ENCODE data around the gene AKT1S1. TPM values are rescaled to one million over a fixed set of nuclear protein-coding genes. Genes with fewer than 3 reads are reported as not detected.
A peak's percentile ranks its signal among the peaks of the same experiment; 100 is the strongest.
"Not testable (repeated sequence)": the region's sequence is repeated elsewhere in the genome, so short reads cannot be mapped to it uniquely, and the experiment has no call there.

AKT1S1 gene
- total RNA-seq = 10 to 100 TPM; 17.5 to 19.5 TPM

DNA sequence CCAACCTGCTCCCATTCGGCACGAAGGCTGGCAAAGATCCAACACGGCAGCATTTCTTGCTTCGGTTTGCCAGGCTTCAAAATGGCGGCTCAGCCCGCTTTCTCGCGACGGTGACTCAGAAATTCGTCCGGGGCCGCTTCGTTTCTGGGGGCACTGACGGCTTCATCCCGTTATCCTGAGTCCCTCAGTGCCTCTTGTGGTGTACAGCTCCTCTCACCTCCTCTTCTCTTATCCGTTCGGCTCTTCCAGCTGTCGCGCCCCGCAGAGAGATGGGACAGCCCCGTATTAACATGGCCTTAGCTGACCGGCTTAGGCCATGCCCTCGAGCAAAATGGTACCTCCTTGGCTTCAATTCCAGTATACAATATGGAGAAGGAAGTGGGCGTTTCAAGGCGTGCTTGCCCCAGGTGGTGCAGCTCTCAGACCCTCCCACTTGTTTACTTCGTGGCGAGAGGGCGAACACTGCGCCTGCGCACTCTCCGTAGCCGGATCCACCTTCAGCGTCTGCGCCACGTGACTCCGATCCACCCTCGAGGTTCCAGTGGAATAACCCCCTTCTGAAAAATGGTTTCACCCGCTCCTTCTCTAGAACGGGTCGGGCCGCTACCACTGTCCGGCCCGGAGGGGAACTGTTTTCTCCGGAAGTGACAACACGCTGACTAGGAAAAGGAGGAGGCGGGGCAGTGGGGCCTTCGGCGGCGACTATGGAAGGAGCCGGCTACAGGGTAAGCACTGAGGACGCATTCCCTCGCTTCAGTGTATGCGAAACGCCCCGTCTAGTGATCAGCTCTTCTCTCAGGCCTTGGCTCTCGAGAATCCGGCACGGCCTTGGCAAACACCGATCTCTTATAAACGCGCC lies at the start of gene AKT1S1, which contains the start of gene TBC1D17:
Gene AKT1S1, minus strand, starts transcription at position 336 of the 859 bp plus-strand sequence. CDS start 4,060 bp downstream, outside the sequence.
Gene TBC1D17, plus strand, starts transcription at position 683 of the 859 bp plus-strand sequence. Its CDS starts 22 bp downstream, at position 705.
- intact Hi-C loops (cut with micrococcal nuclease) = loop anchor here (10.0 kb wide), 1 partner anchor 48 kb away; the partner anchor contains the start of genes ATF5 and NUP62
- H3K27ac Mint-ChIP-seq = no peak within 1 kb of the TSS
- H3K4me1 Mint-ChIP-seq (ENCODE audit: low read depth) = peaks cover 17% of the 10 kb centered on the region

DNA sequence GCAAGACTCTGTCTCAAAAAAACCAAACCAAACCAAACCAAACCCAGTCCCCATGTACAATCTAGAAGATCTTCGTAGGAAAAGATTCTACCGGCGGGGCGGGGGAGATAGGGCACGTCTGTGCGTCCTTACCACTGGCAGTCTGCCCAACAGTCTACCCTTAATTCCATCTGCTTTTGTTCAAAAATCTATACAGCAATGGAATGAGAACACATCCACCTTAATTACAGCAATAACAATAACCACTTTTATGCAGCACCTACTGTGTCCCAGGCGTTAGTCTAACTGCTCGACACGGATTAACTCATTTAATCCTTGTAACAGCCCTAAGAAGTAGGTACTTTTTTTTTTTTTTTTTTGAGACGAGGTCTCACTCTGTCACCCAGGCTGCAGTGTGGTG lies 49.4 kb upstream of the AKT1S1 start:
- Mint-ChIP-seq H3K4me1 (ENCODE audit: low read depth) (peaks cover 58% of the 10 kb centered on the region), H3K4me3 (peak overlapping the region; percentile 19), H3K36me3 (ENCODE audit: low read depth) (peaks cover 68% of the 10 kb centered on the region), H3K27me3 (no peaks in the 10 kb centered on the region), H3K9me3 (peaks cover 4% of the 10 kb centered on the region), H3K27ac (no peak overlapping the region)
- TF ChIP-seq, protein P1, sequence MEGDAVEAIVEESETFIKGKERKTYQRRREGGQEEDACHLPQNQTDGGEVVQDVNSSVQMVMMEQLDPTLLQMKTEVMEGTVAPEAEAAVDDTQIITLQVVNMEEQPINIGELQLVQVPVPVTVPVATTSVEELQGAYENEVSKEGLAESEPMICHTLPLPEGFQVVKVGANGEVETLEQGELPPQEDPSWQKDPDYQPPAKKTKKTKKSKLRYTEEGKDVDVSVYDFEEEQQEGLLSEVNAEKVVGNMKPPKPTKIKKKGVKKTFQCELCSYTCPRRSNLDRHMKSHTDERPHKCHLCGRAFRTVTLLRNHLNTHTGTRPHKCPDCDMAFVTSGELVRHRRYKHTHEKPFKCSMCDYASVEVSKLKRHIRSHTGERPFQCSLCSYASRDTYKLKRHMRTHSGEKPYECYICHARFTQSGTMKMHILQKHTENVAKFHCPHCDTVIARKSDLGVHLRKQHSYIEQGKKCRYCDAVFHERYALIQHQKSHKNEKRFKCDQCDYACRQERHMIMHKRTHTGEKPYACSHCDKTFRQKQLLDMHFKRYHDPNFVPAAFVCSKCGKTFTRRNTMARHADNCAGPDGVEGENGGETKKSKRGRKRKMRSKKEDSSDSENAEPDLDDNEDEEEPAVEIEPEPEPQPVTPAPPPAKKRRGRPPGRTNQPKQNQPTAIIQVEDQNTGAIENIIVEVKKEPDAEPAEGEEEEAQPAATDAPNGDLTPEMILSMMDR (IDR thresholded peaks at IDR 0.05) = no peak
- DNase-seq (no peak), ATAC-seq (no peak)
- intact Hi-C loops (cut with micrococcal nuclease) = loop anchor here (10.0 kb wide), 1 partner anchor 52 kb away; the partner anchor contains the start of genes AKT1S1 and TBC1D17
- ChIA-PET POLR2A (interaction anchor here (0.6 to 12.0 kb wide), 3 partner anchors 14 to 167 kb away, joined by 3 to 167 read pairs (median 48); partner anchors contain the start of gene IL4I1), CTCF (no interaction called here)

More for the DNA sequence above, at the start of gene AKT1S1, which contains the start of gene TBC1D17:
- Mint-ChIP-seq H3K4me3 (no peak within 1 kb of the TSS), H3K36me3 (ENCODE audit: low read depth) (peaks cover 21% of the 10 kb centered on the region), H3K9me3 (no peaks in the 10 kb centered on the region), H3K27me3 (no peaks in the 10 kb centered on the region)
- ChIA-PET CTCF (interaction anchor here (1.2 kb wide), 1 partner anchor 11 kb away, joined by 4 read pairs; no protein-coding TSS in a partner anchor), POLR2A (interaction anchor here (1.1 to 2.4 kb wide), 11 partner anchors 8 to 213 kb away, joined by 3 to 10 read pairs (median 5); partner anchors contain the start of genes ATF5, FUZ, IL4I1 and NUP62)
- ATAC-seq (peak; percentile 70), DNase-seq (peak; percentile 99)
- TF ChIP-seq, protein P1 (IDR thresholded peaks at IDR 0.05) = no peak

DNA sequence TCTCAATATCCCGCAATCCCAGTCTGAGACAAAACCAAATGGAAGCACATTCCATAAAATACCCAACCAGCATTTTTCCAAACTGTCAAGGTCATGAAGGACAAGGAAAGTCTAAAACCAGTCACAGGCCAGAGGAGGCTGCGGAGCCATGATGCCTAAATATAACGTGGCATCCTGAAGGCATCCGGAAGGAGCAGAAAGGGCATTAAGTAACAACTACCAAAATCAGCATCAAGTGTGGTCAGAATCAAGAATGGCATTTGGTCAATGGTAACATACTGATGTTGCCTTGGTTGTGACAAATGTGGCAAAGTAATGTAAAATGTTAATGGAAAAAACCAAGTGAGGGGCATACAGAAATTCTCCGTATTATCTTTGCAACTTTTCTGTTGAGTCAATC lies 48.3 kb upstream of the AKT1S1 start:
- DNase-seq = no peak
- no peak for ATAC-seq
- ChIA-PET CTCF (no interaction called here), POLR2A (interaction anchor here (0.6 to 12.0 kb wide), 2 partner anchors 13 to 376 kb away, joined by 3 to 167 read pairs; no protein-coding TSS in a partner anchor)
- Mint-ChIP-seq H3K9me3 (peaks cover 2% of the 10 kb centered on the region), H3K4me1 (ENCODE audit: low read depth) (peaks cover 58% of the 10 kb centered on the region), H3K27ac (peak overlapping the region; percentile 46), H3K27me3 (no peaks in the 10 kb centered on the region), H3K36me3 (ENCODE audit: low read depth) (peaks cover 70% of the 10 kb centered on the region), H3K4me3 (no peak overlapping the region)
- intact Hi-C loops (cut with micrococcal nuclease) = loop anchor here (10.0 kb wide), 1 partner anchor 51 kb away; the partner anchor contains the start of genes AKT1S1 and TBC1D17
- TF ChIP-seq, protein P1 (IDR thresholded peaks at IDR 0.05) = no peak

DNA sequence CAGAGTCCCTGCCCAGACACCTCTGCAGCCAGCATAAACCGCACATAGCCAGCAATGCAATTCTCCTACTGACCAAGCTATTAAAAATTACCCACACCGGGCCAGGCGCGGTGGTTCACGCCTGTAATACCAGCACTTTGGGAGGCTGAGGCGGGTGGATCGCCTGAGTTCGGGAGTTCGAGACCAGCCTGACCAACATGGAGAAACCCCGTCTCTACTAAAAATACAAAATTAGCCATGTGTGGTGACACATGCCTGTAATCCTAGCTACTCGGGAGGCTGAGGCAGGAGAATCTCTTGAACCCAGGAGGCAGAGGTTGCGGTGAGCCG lies 47.7 kb upstream of the AKT1S1 start:
- DNase-seq, H3K4me3 Mint-ChIP-seq, ATAC-seq, H3K9me3 Mint-ChIP-seq, H3K27me3 Mint-ChIP-seq: not testable (repeated sequence)
- ChIA-PET POLR2A (interaction anchor here (12.0 kb wide), 1 partner anchor 12 kb away, joined by 167 read pairs; no protein-coding TSS in a partner anchor), CTCF (interaction anchor here (0.6 to 1.2 kb wide), 2 partner anchors 13 to 312 kb away, joined by 3 to 4 read pairs; no protein-coding TSS in a partner anchor)
- H3K4me1 Mint-ChIP-seq (ENCODE audit: low read depth) = peaks cover 55% of the 10 kb centered on the region
- intact Hi-C loops (cut with micrococcal nuclease) = loop anchor here (10.0 kb wide), 1 partner anchor 50 kb away; the partner anchor contains the start of genes AKT1S1 and TBC1D17
- peaks cover 68% of the 10 kb centered on the region for H3K36me3 Mint-ChIP-seq (ENCODE audit: low read depth)
- peak overlapping the region; percentile 48 for H3K27ac Mint-ChIP-seq
